Keratinocyte (primary cell): ENCODE results near the gene DNAH2.

ENCODE experiments used
- CTCF ChIP-seq, 3 experiments: IDR thresholded peaks in 1 of 3; conservative IDR thresholded peaks in 1 of 3; optimal IDR thresholded peaks in 1 of 3; 2 replicates in 2 of 3; 3 replicates in 1 of 3; pipeline versions ENCODE3 to v1.5.1; 2011; ENCODE audit warnings: low read length in 3 of 3, mild to moderate bottlenecking in 3 of 3, moderate library complexity in 2 of 3, control low read depth in 1 of 3, inconsistent platforms in 1 of 3; ENCODE audit not compliant: insufficient read depth in 2 of 3; ENCODE audit errors: extremely low read depth in 1 of 3
- EZH2 ChIP-seq: IDR thresholded peaks from one replicate; pipeline ENCODE4 v1.6.1; 2012; ENCODE audit warnings: inconsistent platforms, mild to moderate bottlenecking, low read length, moderate library complexity

- no peak for TF ChIP-seq CTCF (optimal IDR thresholded peaks at IDR 0.05 in 1 of 3, IDR thresholded peaks at IDR 0.05 in 1 of 3, conservative IDR thresholded peaks at IDR 0.05 in 1 of 3; ENCODE audit: extremely low read depth in 1 of 3, insufficient read depth in 2 of 3, low read length in 3 of 3)
- no peak for TF ChIP-seq EZH2
These were observed 99.5 kb downstream of the DNAH2 start for GRCh38 chr17:7816926-7817642.
